Measurements from ENCODE around the gene PRELID1. TPM values are rescaled to one million over a fixed set of nuclear protein-coding genes. Genes with fewer than 3 reads are reported as not detected.
"Not testable (repeated sequence)": the region's sequence is repeated elsewhere in the genome, so short reads cannot be mapped to it uniquely, and the experiment has no call there.

The PRELID1 gene
- polyA plus RNA-seq, 1 donor, result 271 TPM

DNA sequence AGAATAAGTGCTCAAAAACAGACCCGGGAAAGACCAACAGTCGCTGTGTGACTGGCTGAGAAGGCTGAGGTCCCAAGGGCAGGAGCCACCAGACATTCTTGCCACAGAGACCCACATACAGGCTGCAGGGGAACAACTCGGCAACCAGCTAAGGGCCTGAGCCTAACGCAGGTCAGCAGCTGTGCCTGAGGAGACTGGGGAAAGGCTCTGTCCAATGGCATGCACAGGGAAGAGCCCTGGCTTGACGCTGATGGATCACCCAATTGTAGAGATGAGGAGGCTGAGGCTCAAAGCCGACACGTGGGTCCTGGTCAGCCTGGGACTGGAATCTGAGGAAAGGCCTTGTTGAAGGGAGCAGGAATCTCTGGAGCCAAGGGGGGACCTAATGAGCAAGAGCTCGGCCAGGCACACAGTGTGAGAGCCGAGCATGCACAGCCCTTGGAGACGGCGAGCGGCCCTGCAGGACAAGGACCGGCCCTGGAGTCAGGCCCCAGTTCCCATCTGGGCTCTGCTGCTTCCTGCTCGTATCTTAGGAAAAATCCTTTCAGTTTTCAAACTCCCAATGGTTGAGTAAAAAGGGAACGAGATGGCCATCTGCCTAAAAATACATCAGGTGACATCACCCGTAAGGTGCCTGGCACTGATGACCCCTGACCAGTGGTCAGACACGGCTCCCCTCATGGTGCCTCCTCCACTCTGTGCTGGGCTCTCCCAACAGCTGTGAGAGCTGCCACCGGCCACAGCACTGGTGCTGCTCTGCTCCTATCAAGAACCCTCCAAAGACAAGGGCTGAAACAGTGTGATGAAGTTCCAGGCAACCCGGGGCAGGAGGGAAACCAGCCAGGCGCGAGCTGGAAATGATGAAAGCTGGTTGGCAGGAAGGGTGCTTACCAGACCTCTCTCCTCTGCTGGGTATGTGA is 31.4 kb downstream of the PRELID1 start:
- no peak for DNase-seq
- peaks cover 97% of the 10 kb centered on the region for H3K36me3 ChIP-seq (ENCODE audit: control insufficient read depth, insufficient read depth, low read length)

DNA sequence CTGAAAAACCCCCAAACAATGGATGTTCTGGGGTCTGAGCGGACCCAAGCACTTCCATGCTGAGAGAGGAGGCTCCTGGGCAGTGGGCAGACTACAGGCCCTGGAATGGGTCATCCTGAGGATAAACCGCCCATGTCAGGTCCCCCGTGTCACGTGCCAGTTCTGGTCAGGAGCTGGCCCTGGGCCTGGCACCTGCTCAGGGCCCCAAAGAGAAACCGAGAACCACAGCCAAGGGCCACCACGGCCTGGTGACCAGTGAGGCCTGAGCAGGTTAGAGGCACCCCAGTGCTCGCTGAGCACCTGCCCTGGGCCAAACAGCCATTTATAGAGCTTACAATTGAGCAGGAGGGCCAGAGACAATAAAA is 32.1 kb downstream of the PRELID1 start:
- WGBS (ENCODE audit: insufficient coverage, low lambda C conversion rate), result no CpG with 5 or more reads among the region's 7 CpGs
- no peaks in the 10 kb centered on the region for H3K9me3 ChIP-seq (ENCODE audit: control insufficient read depth, low read depth, low read length)
- no peak overlapping the region for H3K27ac ChIP-seq (ENCODE audit: low read length)
- H3K36me3 ChIP-seq (ENCODE audit: control insufficient read depth, insufficient read depth, low read length), result peaks cover 94% of the 10 kb centered on the region
- no peaks in the 10 kb centered on the region for H3K27me3 ChIP-seq (ENCODE audit: control insufficient read depth, insufficient read depth, low read length)
- no peaks in the 10 kb centered on the region for H3K4me1 ChIP-seq (ENCODE audit: control insufficient read depth, insufficient read depth, low read length)
- H3K4me3 ChIP-seq (ENCODE audit: low read length), result no peak overlapping the region
- DNase-seq, result no peak

More for the DNA sequence above, 31.4 kb downstream of the PRELID1 start:
- Histone ChIP-seq H3K4me3 (ENCODE audit: low read length) (no peak overlapping the region), H3K4me1 (ENCODE audit: control insufficient read depth, insufficient read depth, low read length) (no peaks in the 10 kb centered on the region), H3K27me3 (ENCODE audit: control insufficient read depth, insufficient read depth, low read length) (no peaks in the 10 kb centered on the region), H3K9me3 (ENCODE audit: control insufficient read depth, low read depth, low read length) (no peaks in the 10 kb centered on the region), H3K27ac (ENCODE audit: low read length) (no peak overlapping the region)
- WGBS (ENCODE audit: insufficient coverage, low lambda C conversion rate), result 80% methylated on average over 1 of the region's 21 CpGs

DNA sequence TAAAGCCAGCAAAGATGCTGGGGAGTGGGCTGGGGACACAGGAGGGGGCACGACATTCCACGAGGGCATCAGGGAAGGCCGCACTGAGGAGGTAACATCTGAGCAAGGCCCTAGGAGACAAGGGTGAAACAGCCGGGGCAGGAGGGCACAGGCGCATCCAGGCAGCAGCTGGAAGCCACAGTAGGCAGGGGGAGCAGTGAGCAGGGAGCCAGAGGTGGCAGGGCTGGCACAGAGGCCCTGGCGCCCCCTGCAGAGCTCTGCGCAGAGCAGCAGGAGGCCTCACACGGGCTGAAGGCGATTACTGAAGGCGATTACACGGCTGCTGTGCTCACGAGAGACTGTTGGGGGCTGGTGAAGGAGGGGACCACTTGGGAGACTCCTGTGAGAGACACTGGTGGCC is 32.5 kb downstream of the PRELID1 start:
- Histone ChIP-seq H3K36me3 (ENCODE audit: control insufficient read depth, insufficient read depth, low read length) (peaks cover 89% of the 10 kb centered on the region), H3K27me3 (ENCODE audit: control insufficient read depth, insufficient read depth, low read length) (no peaks in the 10 kb centered on the region), H3K9me3 (ENCODE audit: control insufficient read depth, low read depth, low read length) (no peaks in the 10 kb centered on the region), H3K4me1 (ENCODE audit: control insufficient read depth, insufficient read depth, low read length) (no peaks in the 10 kb centered on the region), H3K4me3 (ENCODE audit: low read length) (no peak overlapping the region), H3K27ac (ENCODE audit: low read length) (no peak overlapping the region)
- DNase-seq, result peak in 1 of 2 donors; percentile 24
- no CpG with 5 or more reads among the region's 12 CpGs for WGBS (ENCODE audit: insufficient coverage, low lambda C conversion rate)

DNA sequence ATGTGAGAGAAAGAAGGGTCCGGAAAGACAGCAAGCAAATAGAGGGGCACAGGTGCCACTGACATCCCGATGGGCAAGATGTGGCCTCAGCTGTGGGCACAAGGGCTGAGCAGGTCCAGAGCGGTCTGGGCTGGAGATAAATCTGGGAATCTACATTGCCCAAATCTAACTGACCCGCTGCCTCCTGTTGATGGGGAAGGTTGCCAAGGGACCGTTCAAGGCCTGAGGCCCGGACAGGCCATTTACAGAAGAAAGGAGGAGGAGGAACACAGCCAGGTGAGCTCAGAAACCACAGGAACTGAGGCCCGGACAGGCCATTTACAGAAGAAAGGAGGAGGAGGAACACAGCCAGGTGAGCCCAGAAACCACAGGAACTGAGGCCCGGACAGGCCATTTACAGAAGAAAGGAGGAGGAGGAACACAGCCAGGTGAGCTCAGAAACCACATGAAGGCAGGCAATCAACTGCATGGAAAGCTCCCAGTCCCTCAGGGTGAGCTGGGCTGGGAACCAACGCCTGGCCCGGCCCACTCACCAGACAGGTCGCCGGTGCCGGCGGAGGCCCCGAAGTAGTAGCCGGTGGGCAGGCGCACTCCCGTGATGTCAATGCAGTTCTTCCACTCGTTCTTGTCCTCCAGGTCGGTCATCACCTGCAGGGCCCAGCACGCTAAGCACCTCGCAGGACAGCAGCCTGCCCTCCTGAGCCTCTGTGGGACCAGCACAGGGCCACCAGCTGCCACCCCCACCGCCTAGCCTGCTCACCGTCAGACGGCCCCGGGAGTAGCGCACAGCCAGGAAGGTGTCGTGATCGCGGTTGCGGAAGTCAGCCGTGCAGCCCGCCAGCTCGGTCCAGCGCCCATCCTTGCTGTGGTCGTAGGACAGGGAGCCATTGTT is 33.2 kb downstream of the PRELID1 start:
- H3K4me3 ChIP-seq (ENCODE audit: low read length), result no peak overlapping the region
- H3K9me3 ChIP-seq (ENCODE audit: control insufficient read depth, low read depth, low read length), result no peaks in the 10 kb centered on the region
- H3K36me3 ChIP-seq (ENCODE audit: control insufficient read depth, insufficient read depth, low read length), result peaks cover 86% of the 10 kb centered on the region
- no peaks in the 10 kb centered on the region for H3K27me3 ChIP-seq (ENCODE audit: control insufficient read depth, insufficient read depth, low read length)
- no peak overlapping the region for H3K27ac ChIP-seq (ENCODE audit: low read length)
- no peak for DNase-seq
- H3K4me1 ChIP-seq (ENCODE audit: control insufficient read depth, insufficient read depth, low read length), result no peaks in the 10 kb centered on the region
- WGBS (ENCODE audit: insufficient coverage, low lambda C conversion rate), result no CpG with 5 or more reads among the region's 36 CpGs

DNA sequence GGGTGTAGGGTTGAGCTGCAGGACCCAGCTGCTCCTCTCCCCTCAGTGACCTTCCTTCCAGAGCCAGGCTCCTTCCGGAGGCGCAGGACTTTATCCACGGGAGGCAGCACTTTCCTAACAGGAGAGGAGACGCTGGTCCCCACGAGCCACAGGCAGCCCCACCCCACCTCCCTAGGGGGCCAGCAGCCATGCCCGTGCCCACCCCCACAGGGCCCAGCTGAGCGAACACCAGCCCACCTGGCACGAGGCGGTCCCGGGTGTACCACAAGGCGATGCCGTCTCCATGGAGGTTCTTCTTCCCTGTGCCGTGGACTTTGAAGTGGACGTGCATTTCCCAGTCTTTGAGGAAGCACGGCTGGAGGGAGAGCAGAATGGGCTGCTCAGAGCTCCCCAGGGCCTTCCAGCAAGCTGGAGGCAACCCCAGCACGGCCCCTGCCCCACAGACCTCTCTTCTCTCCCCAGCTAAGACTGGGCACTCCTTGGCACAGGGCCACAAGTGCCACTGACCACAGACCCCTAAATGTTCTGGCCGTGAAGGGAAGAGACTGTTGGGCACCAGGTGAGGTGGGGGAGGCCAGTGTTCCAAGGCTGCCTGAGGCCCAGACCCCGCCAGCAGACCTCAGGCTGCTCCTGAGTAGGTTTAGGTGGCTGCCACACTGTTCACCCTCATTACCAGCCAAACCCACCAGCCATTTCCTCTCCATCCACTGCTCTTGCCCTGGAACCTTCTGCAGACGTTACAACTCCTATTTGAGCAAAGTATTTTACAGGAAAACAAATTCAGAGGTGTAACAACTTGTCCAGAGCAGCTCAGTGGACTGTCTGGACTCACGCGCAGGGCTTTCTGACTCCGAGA is 34.9 kb downstream of the PRELID1 start:
- WGBS (ENCODE audit: insufficient coverage, low lambda C conversion rate), result no CpG with 5 or more reads among the region's 22 CpGs

DNA sequence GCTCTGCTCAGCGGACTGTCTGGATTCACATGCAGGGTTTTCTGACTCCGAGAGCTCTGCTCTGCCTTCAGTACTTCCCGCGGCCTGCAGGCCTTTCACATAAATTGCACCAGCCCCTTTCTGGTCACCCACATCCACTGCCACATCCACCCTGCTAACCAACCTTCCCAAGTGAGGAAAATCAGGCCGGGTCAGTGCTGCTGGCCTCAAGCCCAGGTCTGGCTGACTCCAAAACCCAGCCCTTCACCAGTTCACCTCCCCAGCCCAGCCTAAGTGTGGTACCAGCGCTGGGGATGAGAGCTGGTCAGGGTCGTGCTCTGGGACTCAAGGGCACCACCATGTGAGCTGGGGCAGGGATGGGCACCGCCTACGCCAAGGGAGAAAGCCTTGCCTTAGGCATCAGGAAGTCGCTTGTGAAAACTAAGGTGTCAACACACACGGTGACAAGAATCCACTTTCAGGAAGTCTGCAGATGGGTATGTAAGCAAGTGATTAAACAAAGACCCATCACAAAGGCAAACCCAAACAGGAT is 35.6 kb downstream of the PRELID1 start:
- no peaks in the 10 kb centered on the region for H3K9me3 ChIP-seq (ENCODE audit: control insufficient read depth, low read depth, low read length)
- no peak for DNase-seq
- H3K27me3 ChIP-seq (ENCODE audit: control insufficient read depth, insufficient read depth, low read length), result no peaks in the 10 kb centered on the region
- no CpG with 5 or more reads among the region's 11 CpGs for WGBS (ENCODE audit: insufficient coverage, low lambda C conversion rate)
- no peak overlapping the region for H3K27ac ChIP-seq (ENCODE audit: low read length)
- H3K4me3 ChIP-seq (ENCODE audit: low read length), result no peak overlapping the region
- peaks cover 69% of the 10 kb centered on the region for H3K36me3 ChIP-seq (ENCODE audit: control insufficient read depth, insufficient read depth, low read length)
- no peaks in the 10 kb centered on the region for H3K4me1 ChIP-seq (ENCODE audit: control insufficient read depth, insufficient read depth, low read length)

More for the DNA sequence above, 34.9 kb downstream of the PRELID1 start:
- DNase-seq, result no peak
- H3K4me1 ChIP-seq (ENCODE audit: control insufficient read depth, insufficient read depth, low read length), result no peaks in the 10 kb centered on the region
- no peak overlapping the region for H3K4me3 ChIP-seq (ENCODE audit: low read length)
- no peak overlapping the region for H3K27ac ChIP-seq (ENCODE audit: low read length)
- H3K27me3 ChIP-seq (ENCODE audit: control insufficient read depth, insufficient read depth, low read length), result no peaks in the 10 kb centered on the region
- no peaks in the 10 kb centered on the region for H3K9me3 ChIP-seq (ENCODE audit: control insufficient read depth, low read depth, low read length)
- peaks cover 74% of the 10 kb centered on the region for H3K36me3 ChIP-seq (ENCODE audit: control insufficient read depth, insufficient read depth, low read length)

DNA sequence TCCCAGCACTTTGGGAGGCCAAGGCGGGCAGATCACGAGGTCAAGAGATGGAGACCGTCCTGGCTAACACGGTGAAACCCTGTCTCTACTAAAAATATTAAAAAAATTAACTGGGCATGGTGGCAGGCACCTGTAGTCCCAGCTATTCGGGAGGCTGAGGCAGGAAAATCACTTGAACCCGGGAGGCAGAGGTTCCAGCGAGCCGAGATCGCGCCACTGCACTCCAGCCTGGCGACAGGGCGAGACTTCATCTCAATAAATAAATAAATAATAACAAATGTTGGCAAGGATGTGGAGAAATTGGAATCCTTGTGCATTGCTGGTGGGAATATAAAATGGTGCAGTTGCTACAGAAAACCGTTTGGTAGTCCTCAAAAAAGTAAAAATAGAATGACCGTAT is 39.4 kb downstream of the PRELID1 start:
- H3K36me3 ChIP-seq (ENCODE audit: control insufficient read depth, insufficient read depth, low read length), result peaks cover 46% of the 10 kb centered on the region
- not testable (repeated sequence) for H3K4me1 ChIP-seq (ENCODE audit: control insufficient read depth, insufficient read depth, low read length); H3K9me3 ChIP-seq (ENCODE audit: control insufficient read depth, low read depth, low read length); H3K27me3 ChIP-seq (ENCODE audit: control insufficient read depth, insufficient read depth, low read length); DNase-seq; H3K4me3 ChIP-seq (ENCODE audit: low read length); H3K27ac ChIP-seq (ENCODE audit: low read length)
- 90% methylated on average over 2 of the region's 14 CpGs for WGBS (ENCODE audit: insufficient coverage, low lambda C conversion rate)

DNA sequence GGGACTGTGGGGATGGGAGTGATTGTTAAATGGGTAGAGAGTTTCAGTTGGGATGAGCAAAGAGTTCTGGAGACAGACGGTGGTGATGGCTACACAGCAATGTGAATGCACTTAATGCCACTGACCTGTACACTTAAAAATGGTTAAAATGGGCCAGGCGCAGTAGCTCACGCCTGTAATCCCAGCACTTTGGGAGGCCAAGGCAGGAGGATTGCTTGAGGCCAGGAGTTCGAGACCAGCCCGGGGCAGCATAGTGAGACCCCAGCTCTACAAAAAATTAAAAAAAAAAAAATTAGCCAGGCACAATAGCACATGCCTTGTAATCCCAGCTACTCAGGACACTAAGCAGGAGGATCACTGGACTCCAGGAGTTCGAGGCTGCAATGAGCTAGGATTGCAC is 40.2 kb downstream of the PRELID1 start:
- H3K36me3 ChIP-seq (ENCODE audit: control insufficient read depth, insufficient read depth, low read length), result peaks cover 38% of the 10 kb centered on the region
- no CpG with 5 or more reads among the region's 6 CpGs for WGBS (ENCODE audit: insufficient coverage, low lambda C conversion rate)
- H3K27ac ChIP-seq (ENCODE audit: low read length), result no peak overlapping the region
- no peak for DNase-seq
- H3K27me3 ChIP-seq (ENCODE audit: control insufficient read depth, insufficient read depth, low read length), result no peaks in the 10 kb centered on the region
- no peaks in the 10 kb centered on the region for H3K9me3 ChIP-seq (ENCODE audit: control insufficient read depth, low read depth, low read length)
- no peak overlapping the region for H3K4me3 ChIP-seq (ENCODE audit: low read length)
- H3K4me1 ChIP-seq (ENCODE audit: control insufficient read depth, insufficient read depth, low read length), result no peaks in the 10 kb centered on the region

DNA sequence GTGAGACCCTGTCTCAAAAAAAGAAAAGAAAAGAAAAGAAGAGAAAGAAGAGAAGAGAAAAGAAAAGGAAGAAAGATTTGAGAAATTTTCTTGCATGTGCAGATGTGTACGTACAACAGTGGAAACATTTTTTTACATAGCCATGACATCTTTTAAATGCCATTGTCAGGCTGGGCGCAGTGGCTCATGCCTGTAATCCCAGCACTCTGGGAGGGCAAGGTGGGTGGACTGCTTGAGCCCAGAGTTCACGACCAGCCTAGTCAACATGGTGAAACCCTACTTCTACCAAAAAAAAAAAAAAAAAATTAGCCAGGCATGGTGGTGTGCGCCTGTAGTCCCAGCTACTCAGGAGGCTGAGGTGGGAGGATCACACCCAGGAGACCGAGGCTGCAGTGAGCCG is 41.3 kb downstream of the PRELID1 start:
- no peak for DNase-seq

More for the DNA sequence above, 41.3 kb downstream of the PRELID1 start:
- Histone ChIP-seq H3K9me3 (ENCODE audit: control insufficient read depth, low read depth, low read length) (no peaks in the 10 kb centered on the region), H3K4me3 (ENCODE audit: low read length) (no peak overlapping the region), H3K36me3 (ENCODE audit: control insufficient read depth, insufficient read depth, low read length) (peaks cover 36% of the 10 kb centered on the region), H3K27me3 (ENCODE audit: control insufficient read depth, insufficient read depth, low read length) (no peaks in the 10 kb centered on the region), H3K4me1 (ENCODE audit: control insufficient read depth, insufficient read depth, low read length) (peaks cover 2% of the 10 kb centered on the region), H3K27ac (ENCODE audit: low read length) (no peak overlapping the region)
- WGBS (ENCODE audit: insufficient coverage, low lambda C conversion rate), result no CpG with 5 or more reads among the region's 6 CpGs

All from large intestine (tissue), 3 donors.